D721Med (cell line): Measurements from ENCODE around the gene CTCF.

Experiments used
- DNase-seq: peaks from one replicate; pipeline ENCODE4 v3.0.0; 2011; ENCODE audit warnings: low spot score; ENCODE audit not compliant: insufficient read length
- FAIRE-seq: peaks from 2 replicates; lab custom pipeline; 2011; peaks lifted over from hg19 to GRCh38; lab: Jason Lieb, UNC
- CTCF ChIP-seq: IDR thresholded peaks from 2 replicates; pipeline ENCODE4 v1.5.1; 2012; ENCODE audit warnings: mild to moderate bottlenecking, control low read depth; ENCODE audit not compliant: insufficient read depth; ENCODE audit errors: missing control alignments

The CTCF gene

DNA sequence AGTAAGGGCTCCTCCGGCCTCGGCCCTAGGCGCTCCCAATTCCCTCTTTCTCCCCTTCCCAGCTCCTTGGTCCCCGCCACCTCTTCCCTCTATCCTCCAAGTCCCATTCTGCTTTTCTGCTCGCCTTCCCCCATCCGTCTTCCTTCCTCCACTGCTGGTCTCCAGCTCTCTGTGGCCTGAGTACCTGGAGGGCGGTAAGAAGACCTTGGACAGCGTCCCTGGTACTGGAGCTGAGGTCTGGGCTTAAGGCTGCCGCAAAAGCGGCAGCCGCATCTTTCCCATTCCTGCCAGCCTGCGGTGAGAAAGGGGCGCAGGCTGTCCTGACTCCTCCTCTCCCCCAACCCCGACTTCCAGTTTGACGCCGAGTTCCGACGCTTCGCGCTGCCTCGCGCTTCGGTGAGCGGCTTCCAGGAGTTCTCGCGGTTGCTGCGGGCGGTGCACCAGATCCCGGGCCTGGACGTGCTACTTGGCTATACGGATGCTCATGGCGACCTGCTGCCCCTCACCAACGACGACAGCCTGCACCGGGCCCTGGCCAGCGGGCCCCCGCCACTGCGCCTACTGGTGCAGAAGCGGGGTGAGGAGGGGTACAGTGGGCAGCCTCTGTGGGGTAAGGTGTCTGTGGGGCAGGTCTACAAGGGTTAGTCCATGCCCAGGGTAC lies 98.9 kb downstream of the CTCF start:
- FAIRE-seq (no peak), DNase-seq (no peak)
- no peak for TF ChIP-seq CTCF

DNA sequence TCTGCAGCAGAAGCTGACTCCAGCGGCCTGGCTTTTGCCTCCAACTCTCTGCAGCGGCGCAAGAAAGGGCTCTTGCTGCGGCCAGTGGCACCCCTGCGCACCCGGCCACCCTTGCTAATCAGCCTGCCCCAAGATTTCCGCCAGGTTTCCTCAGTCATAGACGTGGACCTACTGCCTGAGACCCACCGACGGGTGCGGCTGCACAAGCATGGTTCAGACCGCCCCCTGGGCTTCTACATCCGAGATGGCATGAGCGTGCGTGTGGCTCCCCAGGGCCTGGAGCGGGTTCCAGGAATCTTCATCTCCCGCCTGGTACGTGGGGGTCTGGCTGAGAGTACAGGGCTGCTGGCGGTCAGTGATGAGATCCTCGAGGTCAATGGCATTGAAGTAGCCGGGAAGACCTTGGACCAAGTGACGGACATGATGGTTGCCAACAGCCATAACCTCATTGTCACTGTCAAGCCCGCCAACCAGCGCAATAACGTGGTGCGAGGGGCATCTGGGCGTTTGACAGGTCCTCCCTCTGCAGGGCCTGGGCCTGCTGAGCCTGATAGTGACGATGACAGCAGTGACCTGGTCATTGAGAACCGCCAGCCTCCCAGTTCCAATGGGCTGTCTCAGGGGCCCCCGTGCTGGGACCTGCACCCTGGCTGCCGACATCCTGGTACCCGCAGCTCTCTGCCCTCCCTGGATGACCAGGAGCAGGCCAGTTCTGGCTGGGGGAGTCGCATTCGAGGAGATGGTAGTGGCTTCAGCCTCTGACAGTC lies 99.7 kb downstream of the CTCF start:
- TF ChIP-seq CTCF, result no peak
- DNase-seq, result no peak
- FAIRE-seq, result no peak

GRCh38 chr16:67662653-67663010 lies 100.3 kb downstream of the CTCF start:
- FAIRE-seq (no peak), DNase-seq (no peak)
- TF ChIP-seq CTCF, result no peak

GRCh38 chr16:67663151-67663876 lies 101.0 kb downstream of the CTCF start:
- peak; percentile 24 for TF ChIP-seq CTCF
- FAIRE-seq (no peak), DNase-seq (no peak)

DNA sequence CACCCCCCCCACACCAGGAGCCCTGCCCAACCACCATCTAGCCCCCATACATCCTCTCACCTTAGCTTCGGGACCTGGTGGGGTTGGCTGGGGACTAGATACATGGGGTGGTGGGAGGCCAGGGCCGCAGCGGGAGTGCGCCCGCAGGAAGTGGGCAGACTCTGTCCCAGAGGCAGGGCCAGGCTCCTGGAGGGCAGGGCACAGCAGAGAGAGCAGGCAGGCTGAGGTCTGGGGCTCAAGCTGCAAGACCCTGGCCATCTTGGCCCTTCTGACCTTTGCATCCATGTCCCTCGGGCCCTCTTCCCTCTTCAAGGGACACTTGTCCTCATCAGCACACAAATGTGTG lies 101.5 kb downstream of the CTCF start:
- no peak for TF ChIP-seq CTCF
- FAIRE-seq, result no peak
- no peak for DNase-seq

DNA sequence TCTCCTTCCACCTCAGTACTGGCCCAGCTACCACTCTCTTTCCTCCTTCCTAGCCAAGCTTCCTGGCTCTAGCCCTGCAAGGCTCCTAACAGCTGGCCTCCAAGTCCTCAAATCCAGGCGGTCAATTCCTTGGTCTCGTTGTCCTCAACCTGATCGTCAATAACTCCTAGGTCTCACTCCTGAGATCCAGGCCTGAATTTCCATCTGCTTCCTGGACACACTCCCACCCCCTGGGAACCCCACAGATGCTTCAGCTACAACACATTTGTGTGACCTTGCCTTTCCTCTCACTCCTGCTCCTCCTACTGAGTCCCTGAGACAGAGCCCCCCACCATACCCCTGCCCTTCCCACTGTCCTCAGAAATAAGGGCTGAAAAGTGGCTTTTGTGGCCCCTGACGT lies 101.9 kb downstream of the CTCF start:
- DNase-seq (no peak), FAIRE-seq (no peak)
- TF ChIP-seq CTCF, result no peak

GRCh38 chr16:67664871-67665270 lies 102.5 kb downstream of the CTCF start:
- no peak for TF ChIP-seq CTCF
- no peak for FAIRE-seq
- DNase-seq, result no peak
